ENCODE data around the gene TFF3.
A peak's percentile ranks its signal among the peaks of the same experiment; 100 is the strongest.

The TFF3 gene

DNA sequence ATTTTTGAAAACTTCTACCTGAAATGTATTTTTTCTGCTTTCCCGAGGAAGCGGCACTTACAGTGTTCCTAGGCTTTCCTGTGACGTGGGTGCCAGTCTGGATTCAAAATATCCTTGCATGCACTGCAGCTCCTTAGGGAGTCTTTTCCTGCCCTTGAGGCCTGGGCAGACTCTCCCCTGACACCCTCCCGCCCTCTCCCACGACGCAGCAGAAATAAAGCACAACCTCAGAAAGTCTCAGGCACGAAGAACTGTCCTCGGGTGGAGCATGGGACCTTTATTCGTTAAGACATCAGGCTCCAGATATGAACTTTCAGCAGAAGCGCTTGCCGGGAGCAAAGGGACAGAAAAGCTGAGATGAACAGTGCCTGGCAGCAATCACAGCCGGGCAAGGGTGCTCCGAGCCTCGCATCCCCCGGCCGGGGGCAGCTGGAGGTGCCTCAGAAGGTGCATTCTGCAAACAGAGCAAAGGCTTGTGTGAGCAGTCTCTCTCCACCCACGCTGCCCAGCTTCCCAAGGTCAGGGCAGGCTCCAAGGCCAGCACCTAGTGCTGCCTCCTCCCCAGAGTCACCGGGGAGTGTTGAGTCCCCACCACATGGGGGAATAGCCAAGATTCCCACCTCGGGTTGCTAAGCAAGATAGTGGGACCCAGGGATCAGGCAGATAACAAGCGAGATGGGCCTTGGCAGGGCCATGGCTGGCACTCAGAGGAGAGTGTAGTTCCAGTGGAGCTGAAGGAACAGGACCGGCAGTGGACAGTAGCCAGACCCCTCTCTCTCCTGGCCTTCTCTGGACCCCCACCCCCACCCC, 3.2 kb downstream of the TFF3 start:
- peaks cover 23% of the 10 kb centered on the region for H3K27me3 Mint-ChIP-seq (ENCODE audit: low read depth, poor library complexity)
- peaks cover 53% of the 10 kb centered on the region for H3K4me1 Mint-ChIP-seq
- no peak for DNase-seq

DNA sequence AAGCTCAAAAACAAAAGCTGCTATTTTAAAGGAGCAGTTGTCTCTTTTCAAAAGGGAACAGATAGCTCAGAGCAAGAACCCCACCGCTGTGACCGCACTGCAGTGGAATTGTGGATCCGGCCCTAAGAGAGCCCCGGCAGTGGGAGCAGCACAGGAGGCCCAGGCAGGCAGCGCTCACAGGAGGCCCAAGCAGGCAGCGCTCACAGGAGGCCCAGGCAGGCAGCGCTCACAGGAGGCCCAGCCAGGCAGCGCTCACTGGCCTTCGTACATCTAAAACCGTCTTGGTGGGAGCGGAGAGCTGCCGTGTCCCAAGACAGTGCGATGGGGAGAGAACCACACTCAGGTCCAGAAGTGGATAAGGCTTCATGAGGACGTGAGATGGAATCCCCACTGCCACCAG, 4.0 kb downstream of the TFF3 start:
- peaks cover 44% of the 10 kb centered on the region for H3K4me1 Mint-ChIP-seq
- peaks cover 23% of the 10 kb centered on the region for H3K27me3 Mint-ChIP-seq (ENCODE audit: low read depth, poor library complexity)
- TF ChIP-seq, protein P1, sequence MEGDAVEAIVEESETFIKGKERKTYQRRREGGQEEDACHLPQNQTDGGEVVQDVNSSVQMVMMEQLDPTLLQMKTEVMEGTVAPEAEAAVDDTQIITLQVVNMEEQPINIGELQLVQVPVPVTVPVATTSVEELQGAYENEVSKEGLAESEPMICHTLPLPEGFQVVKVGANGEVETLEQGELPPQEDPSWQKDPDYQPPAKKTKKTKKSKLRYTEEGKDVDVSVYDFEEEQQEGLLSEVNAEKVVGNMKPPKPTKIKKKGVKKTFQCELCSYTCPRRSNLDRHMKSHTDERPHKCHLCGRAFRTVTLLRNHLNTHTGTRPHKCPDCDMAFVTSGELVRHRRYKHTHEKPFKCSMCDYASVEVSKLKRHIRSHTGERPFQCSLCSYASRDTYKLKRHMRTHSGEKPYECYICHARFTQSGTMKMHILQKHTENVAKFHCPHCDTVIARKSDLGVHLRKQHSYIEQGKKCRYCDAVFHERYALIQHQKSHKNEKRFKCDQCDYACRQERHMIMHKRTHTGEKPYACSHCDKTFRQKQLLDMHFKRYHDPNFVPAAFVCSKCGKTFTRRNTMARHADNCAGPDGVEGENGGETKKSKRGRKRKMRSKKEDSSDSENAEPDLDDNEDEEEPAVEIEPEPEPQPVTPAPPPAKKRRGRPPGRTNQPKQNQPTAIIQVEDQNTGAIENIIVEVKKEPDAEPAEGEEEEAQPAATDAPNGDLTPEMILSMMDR (IDR thresholded peaks at IDR 0.05), result no peak
- no peak overlapping the region for H3K4me3 Mint-ChIP-seq
- H3K27ac Mint-ChIP-seq, result no peak overlapping the region
- no peaks in the 10 kb centered on the region for H3K36me3 Mint-ChIP-seq (ENCODE audit: low read depth)
- H3K9me3 Mint-ChIP-seq, result no peaks in the 10 kb centered on the region
- no peak for DNase-seq

More for the DNA sequence above, 3.2 kb downstream of the TFF3 start:
- no peak overlapping the region for H3K4me3 Mint-ChIP-seq
- H3K27ac Mint-ChIP-seq, result no peak overlapping the region
- TF ChIP-seq, protein P1 (IDR thresholded peaks at IDR 0.05), result no peak
- H3K9me3 Mint-ChIP-seq, result no peaks in the 10 kb centered on the region
- no peaks in the 10 kb centered on the region for H3K36me3 Mint-ChIP-seq (ENCODE audit: low read depth)

DNA sequence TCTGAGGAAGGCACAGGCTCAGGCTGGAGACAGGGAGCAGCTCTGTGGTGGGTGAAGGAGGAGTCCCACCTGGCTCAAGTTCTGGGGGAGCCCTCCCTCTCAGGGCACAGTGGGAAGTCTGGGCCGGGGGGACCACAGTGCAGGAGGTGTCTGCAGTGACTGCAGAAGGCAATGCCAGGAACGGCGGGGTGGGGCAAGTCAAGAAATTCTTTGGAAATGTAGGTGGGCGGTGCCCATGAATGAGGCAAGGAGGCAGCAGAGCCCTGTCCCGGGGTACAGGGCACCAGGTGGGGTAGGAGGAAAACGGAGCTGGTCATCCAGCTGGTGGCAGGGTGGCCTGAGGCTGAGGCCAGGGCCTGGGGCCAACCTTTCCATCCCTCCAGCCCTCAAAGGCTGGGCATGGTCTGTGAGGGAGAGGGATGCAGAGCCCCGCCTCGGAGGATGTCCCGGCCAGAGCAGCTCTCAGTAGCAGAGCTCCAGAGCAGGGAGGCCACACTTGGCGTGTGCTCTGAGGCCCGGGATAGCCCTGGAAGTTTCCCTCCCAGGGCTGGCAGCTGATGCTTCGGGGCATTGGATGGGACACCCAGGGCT, 4.7 kb downstream of the TFF3 start:
- Mint-ChIP-seq H3K4me1 (peaks cover 38% of the 10 kb centered on the region), H3K27me3 (ENCODE audit: low read depth, poor library complexity) (peaks cover 23% of the 10 kb centered on the region), H3K9me3 (no peaks in the 10 kb centered on the region), H3K4me3 (no peak overlapping the region), H3K36me3 (ENCODE audit: low read depth) (no peaks in the 10 kb centered on the region), H3K27ac (no peak overlapping the region)
- TF ChIP-seq, protein P1 (IDR thresholded peaks at IDR 0.05), result no peak
- no peak for DNase-seq

DNA sequence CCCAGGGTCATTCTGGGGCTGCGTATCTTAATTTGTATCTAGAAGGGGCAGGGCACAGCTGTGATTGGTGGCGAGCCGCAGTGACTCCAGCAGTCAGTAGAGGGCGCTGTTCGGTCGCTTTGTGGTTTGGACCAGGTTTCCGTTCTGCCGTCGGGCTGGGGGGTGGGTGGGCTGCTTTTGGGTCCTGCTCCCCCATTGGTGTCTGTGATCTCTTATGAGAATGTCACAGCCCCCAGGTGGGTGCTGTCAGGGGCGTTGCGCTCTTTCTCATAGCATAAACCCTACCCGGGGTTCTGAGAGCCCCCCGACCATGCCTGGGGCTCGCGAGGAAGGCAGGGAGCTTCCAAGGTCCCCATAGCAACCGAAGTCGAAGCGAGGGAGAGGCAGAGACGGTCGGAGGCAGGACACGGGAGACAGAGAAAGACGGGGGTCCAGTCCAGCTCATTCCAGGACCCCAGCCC, 5.4 kb downstream of the TFF3 start:
- Mint-ChIP-seq H3K9me3 (no peaks in the 10 kb centered on the region), H3K27me3 (ENCODE audit: low read depth, poor library complexity) (peaks cover 18% of the 10 kb centered on the region), H3K4me1 (peaks cover 30% of the 10 kb centered on the region), H3K27ac (no peak overlapping the region), H3K4me3 (peak overlapping the region; percentile 63), H3K36me3 (ENCODE audit: low read depth) (no peaks in the 10 kb centered on the region)
- TF ChIP-seq, protein P1 (IDR thresholded peaks at IDR 0.05), result peak; percentile 77
- peak; percentile 90 for DNase-seq

DNA sequence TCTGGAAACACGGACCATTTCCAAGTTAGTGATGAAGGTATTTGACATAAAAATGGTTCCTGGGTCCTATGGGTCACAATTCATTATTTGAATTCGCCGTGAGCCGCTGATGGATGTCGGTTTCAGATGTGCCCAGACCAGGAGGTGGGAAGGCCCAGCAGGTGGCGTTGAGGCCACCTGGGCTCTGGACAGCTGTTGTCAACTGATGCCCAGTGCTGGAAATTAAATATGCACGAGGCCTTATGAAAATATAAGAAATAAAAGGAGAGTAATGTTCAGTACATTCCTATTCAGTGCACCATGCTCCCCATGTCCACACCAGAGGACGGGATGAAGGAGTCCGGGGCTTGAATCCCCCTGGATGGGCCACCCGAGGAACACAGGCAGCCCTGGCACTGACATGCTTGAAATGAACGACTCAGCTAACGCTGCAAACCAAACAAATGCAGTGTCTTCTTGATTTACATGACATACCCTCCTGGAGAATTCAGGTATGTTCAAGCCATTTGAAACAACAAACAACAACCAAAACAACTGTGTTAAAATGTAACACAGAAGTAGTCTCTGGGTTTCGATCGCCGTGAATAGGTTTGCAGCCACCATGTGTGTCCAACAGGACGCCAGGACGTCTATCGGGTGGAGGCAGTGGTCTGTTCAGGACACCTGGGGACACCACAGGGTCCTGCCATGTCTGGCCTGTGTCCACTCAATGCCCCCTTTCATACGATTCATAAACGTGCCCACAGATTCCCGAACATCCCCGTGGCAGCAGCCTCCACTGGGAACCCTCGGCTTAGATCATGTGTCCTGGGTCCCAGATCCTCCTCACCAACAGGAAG, 6.1 kb downstream of the TFF3 start:
- Mint-ChIP-seq H3K9me3 (no peaks in the 10 kb centered on the region), H3K4me3 (no peak overlapping the region), H3K36me3 (ENCODE audit: low read depth) (no peaks in the 10 kb centered on the region), H3K27ac (no peak overlapping the region), H3K4me1 (peaks cover 29% of the 10 kb centered on the region), H3K27me3 (ENCODE audit: low read depth, poor library complexity) (peaks cover 21% of the 10 kb centered on the region)
- no peak for DNase-seq
- TF ChIP-seq, protein P1 (IDR thresholded peaks at IDR 0.05), result no peak
